AG10803 (cell line): ENCODE results near the gene MTAP.

Experiments
- DNase-seq: peaks from one replicate; pipeline ENCODE4 v3.0.0; 2010; ENCODE audit warnings: low read depth
- H3K4me3 ChIP-seq: 2 replicates; pipeline ENCODE4 v1.5.1; 2011; ENCODE audit warnings: mild to moderate bottlenecking, low read length, control low read depth
- TF ChIP-seq, protein P1 (sequence below): conservative IDR thresholded peaks from 2 replicates; pipeline ENCODE4 v1.5.1; 2011; ENCODE audit warnings: mild to moderate bottlenecking, low read length, control low read depth, inconsistent platforms

The MTAP gene

DNA sequence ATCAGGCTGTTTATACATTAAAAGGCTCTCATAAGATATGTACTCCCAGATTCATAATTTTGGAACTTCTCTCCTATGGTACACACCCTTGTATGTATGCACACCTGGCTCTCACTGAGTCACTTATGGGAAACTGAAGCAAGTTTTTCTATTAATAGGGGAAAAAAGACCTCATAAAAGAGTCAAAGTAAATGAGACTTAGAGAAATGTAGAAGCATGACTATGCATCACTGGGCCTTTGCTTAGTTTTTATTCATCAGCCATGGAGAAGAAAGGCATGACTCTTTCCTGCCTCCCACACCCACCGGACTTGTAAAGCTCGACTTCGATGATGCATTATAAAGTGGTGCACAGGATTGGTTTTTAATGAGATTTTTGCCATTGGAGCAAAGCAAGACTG lies 28.2 kb downstream of the MTAP start:
- H3K4me3 ChIP-seq = no peak overlapping the region
- DNase-seq = no peak
- TF ChIP-seq, protein P1, sequence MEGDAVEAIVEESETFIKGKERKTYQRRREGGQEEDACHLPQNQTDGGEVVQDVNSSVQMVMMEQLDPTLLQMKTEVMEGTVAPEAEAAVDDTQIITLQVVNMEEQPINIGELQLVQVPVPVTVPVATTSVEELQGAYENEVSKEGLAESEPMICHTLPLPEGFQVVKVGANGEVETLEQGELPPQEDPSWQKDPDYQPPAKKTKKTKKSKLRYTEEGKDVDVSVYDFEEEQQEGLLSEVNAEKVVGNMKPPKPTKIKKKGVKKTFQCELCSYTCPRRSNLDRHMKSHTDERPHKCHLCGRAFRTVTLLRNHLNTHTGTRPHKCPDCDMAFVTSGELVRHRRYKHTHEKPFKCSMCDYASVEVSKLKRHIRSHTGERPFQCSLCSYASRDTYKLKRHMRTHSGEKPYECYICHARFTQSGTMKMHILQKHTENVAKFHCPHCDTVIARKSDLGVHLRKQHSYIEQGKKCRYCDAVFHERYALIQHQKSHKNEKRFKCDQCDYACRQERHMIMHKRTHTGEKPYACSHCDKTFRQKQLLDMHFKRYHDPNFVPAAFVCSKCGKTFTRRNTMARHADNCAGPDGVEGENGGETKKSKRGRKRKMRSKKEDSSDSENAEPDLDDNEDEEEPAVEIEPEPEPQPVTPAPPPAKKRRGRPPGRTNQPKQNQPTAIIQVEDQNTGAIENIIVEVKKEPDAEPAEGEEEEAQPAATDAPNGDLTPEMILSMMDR = no peak

DNA sequence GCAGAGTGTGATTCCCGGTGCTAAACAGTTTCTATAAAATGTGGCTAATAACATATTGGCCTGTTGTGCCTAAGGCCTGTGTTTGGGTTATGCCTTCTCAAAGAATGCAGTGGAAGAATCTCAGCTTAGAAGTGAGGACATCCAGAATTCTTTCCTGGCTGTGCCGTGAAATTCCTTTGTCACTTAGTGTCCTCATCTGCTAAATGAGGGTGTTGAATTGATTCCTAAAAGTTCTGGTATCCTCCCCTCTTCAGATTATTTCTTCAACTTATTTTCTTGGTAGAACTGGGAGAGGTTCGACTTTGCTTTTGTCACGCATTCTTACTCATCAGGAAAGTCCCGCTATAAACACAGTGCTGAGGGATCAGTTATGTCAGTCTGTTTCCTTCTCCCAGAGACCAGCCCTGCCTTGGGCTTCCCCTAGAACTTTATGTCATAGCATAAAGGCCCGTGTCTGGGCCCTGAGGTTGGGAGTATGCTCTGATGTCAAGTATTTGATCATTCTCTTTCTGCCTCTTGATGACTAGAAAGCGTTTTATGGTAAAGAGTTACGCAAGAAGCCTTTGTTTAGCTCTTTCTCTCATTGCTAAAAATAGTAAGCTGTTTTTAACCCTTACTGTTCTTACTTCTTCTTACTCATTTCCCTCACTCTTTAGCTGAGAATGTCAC lies 29.5 kb downstream of the MTAP start:
- no peak overlapping the region for H3K4me3 ChIP-seq
- DNase-seq = peak; percentile 84
- TF ChIP-seq, protein P1 = no peak

DNA sequence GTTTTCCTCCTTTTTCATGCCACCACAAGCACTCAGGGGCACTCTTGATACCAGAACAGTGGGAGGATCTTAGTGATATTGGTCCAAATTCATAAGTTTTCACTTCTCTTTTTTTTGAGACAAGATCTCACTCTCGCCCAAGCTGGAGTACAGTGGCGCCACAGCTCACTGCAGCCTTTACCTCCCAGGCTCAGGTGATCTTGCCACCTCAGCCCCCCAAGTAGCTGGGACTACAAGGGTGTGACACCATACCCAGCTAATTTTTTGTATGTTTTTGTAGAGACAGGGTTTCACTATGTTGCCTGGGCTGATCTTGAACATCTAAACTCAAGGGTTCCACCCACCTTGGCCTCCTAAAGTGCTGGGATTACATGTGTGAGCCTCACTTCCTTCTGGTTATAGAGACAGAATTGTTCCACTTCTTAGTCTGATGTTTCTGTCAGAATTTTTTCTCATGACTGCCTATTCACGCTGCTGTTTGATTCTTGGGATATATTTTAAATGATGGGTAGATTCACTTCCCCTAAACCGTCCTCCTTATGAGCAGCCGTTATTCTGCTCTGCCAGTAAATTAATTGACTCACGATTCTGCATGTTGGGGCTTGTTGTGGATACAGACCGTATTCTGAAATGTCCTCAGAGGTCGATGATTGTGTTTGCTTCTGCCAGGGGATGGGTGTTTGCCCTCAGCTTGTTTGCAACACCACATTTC lies 30.8 kb downstream of the MTAP start:
- no peak for DNase-seq

DNA sequence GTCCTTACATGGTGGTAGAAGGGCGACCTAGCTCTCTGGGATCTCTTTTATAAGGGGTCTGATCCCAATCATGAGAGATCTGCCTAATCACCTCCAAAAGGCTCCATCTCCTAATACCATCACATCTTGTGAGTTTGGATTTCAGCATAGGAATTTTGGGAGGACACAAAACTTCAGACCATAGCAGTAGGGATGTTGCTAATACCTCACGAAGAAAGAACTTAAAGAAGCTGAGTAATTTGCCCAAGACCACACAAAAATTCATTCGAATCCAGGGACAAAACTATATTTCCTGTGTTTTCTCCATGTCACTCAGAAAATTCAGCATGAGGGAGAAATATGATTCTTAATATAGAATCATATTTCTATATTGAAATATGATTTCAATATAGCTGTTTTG lies 32.7 kb downstream of the MTAP start:
- H3K4me3 ChIP-seq = no peak overlapping the region
- DNase-seq = no peak
- TF ChIP-seq, protein P1 = no peak

More for the DNA sequence above, 30.8 kb downstream of the MTAP start:
- no peak overlapping the region for H3K4me3 ChIP-seq
- TF ChIP-seq, protein P1 = no peak

DNA sequence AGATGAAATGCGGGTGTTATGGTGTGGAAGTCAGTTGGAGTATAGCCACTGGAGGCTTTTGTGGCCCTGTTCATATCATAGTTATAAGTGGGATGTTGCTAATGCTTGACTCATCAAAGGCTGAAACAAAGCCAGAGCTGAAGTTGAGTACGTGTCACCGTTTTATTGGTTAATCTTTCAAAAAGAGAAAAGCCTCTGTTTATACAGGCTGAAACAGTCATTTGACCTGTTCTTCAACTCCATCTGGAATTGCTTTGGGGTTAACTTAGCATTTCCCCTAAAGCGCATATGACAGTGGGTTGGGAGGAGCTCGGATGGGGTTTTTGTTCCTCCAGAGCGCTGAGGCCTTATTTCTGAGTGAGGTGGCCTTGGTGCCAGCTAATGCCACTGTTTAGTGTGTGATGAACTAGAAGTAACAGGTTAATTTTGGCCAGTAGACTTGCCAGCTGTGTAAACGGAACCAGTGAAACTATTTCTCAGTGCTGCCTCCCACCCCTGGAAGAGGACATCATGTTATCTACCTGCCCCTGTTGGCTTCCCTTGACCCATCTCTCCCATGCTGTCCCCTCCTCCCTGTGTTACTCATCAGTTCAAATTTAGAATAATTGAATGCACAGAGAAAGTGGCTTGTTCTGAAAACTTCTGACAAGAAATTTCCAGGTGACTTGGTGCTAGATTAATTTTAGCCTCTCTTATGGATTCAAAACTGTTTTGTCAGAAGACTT lies 34.2 kb downstream of the MTAP start:
- peak; percentile 97 for DNase-seq
- no peak overlapping the region for H3K4me3 ChIP-seq
- TF ChIP-seq, protein P1 = no peak

DNA sequence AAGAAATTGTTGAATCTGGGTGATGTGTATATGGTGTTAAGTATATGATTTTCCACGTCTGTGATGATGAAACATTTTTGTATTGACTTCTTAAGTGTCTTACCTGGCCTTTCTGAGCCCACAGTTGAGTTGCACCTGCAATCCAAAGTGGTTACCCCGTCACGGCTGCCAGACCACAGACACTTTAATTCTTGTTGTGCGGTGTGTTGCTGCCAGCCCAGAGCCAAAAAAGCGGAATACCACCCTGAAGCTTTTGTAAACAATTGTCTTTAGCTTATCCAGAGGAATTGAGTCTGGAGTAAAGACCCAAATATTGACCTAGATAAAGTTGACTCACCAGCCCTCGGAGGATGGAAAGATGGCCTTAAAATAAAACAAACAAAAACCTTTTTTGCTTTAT lies 35.1 kb downstream of the MTAP start:
- no peak for DNase-seq
- TF ChIP-seq, protein P1 = no peak
- H3K4me3 ChIP-seq = no peak overlapping the region
